NT2/D1 (cell line): ENCODE results near the gene APOD.

Experiments
- SUZ12 ChIP-seq: IDR thresholded peaks from 2 replicates; pipeline ENCODE4 v1.6.1; 2011; ENCODE audit not compliant: insufficient read length, insufficient read depth; ENCODE audit errors: extremely low read depth
- ZNF274 ChIP-seq: IDR thresholded peaks from 2 replicates; pipeline ENCODE4 v1.6.1; 2011; ENCODE audit warnings: mild to moderate bottlenecking, low read depth, low read length

- TF ChIP-seq ZNF274: no peak
- TF ChIP-seq SUZ12: no peak
Observed at GRCh38 chr3:195548987-195549386, 34.8 kb downstream of the APOD start.
